HG03066 (cell line): ENCODE measurements around the gene SRPK2.
"Not testable (repeated sequence)": the region's sequence is repeated elsewhere in the genome, so short reads cannot be mapped to it uniquely, and the experiment has no call there.

Source experiments
- ATAC-seq: cut with Tn5 transposase; IDR thresholded peaks from one replicate; pipeline ENCODE4 v1.9.1; 2021; ENCODE audit warnings: low read depth; ENCODE audit not compliant: unreplicated experiment

SRPK2 gene

DNA sequence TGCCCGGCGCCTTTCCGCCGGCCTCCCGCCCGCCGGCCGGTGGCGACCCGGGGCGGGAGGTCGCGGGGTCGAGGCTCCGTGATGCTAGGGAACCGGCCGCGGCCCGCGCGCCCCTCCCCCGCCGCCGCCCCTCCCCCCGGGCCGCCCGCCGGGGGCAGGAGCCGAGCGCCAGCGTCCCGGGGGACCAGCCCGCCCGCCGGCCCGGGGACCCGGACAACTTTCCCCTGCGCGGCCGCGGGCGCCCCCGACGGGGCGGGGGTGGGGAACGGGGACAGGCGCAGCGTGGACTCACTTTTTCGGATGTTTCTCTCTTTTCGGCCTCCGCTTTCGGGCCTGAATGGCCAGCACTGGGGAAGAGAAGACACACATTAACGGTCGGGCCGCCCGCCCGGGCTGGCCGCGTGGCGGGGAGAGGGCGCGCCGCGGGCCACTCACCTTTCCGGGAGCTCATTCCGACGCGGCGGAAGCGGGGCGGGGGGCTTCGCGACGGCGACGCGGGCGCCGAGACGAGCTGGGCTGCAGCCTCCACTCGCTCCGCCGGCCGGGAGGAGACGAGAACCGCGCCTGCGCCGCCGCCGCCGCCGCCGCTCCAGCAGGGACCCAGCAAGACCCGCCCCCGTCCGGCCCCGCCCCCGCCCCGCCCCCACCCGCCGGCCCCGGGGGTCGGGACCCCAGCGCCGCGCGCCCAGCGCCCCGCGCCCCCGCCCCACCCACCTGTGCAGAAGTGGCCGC is at the start of gene SRPK2:
Gene SRPK2, minus strand, starts transcription at position 566 of the 732 bp plus-strand sequence.
- ATAC-seq, result peak; percentile 69

GRCh38 chr7:105438254-105438653 is 49.5 kb upstream of the SRPK2 start:
- ATAC-seq, result no peak

GRCh38 chr7:105437356-105437755 is 48.6 kb upstream of the SRPK2 start:
- ATAC-seq, result not testable (repeated sequence)

GRCh38 chr7:105429746-105430612 is 41.3 kb upstream of the SRPK2 start:
- no peak for ATAC-seq

DNA sequence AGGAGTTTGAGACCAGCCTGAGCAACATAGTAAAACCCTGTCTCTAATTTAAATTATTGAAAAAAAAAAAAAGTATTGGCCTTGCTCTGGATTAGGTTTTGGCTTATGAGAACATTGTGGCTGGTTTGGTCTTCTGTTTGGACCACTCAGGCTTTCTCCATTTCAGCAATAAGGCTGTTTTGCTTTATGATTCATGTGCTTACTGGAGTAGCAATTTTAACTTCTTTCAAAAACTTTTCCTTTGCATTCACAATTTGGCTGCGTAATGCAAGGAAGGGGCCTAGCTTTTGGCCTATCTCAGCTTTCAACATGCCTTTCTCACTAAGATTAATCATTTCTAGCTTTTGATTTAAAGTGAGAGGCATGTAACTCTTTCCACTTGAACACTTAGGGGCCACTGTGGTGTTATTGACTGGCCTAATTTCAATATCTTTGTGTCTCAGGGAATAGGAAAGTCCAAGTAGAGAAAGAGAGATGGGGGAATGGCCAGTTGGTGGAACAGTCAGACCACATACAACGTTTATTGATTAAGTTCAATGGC is 38.0 kb upstream of the SRPK2 start:
- no peak for ATAC-seq

- ATAC-seq, result no peak
Measured at GRCh38 chr7:105423987-105424386, 35.3 kb upstream of the SRPK2 start.

GRCh38 chr7:105413887-105414437 is 25.2 kb upstream of the SRPK2 start:
- ATAC-seq, result no peak

GRCh38 chr7:105410774-105411173 is 22.1 kb upstream of the SRPK2 start:
- not testable (repeated sequence) for ATAC-seq

DNA sequence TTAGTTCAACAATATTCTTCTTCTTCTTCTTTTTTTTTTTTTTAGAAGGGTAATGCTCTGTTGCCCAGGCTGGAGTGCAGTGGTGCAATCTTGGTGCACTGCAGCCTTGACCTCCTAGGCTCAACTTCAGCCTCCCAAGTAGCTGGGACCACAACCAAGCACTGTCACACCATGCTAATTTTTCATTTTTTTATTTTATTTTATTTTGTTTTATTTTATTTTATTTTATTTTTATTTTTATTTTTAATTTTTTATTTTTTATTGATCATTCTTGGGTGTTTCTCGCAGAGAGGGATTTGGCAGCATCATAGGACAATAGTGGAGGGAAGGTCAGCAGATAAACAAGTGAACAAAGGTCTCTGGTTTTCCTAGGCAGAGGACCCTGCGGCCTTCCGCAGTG is 21.1 kb upstream of the SRPK2 start:
- ATAC-seq, result not testable (repeated sequence)

DNA sequence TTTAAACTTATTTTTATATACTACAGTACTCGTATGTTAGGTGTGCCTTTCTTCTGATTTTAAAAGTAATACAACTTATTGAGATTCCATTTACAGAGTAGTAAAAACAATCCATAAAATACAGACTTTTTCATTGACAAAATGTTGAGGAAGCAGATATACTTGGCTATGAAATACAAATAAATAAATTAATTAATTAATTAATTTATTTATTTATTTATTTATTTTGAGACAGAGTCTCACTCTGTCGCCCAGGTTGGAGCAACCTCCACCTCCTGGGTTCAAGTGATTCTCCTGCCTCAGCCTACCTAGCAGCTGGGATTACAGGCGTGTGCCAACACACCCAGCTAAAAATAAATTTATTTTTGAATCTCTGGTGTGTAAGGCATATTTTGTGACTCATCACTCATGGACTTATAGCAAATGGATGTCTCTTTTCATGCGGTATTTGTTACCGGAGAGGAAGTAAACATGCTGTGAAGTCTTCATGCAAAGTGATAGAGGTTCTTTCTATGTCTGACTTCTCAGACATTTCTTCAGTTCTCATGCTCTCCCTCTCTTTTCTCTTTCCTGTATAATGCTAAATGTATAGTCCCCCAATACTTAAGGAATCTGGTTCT is 20.2 kb upstream of the SRPK2 start:
- ATAC-seq, result no peak

- no peak for ATAC-seq
Measured at GRCh38 chr7:105403128-105403527, 14.4 kb upstream of the SRPK2 start.

DNA sequence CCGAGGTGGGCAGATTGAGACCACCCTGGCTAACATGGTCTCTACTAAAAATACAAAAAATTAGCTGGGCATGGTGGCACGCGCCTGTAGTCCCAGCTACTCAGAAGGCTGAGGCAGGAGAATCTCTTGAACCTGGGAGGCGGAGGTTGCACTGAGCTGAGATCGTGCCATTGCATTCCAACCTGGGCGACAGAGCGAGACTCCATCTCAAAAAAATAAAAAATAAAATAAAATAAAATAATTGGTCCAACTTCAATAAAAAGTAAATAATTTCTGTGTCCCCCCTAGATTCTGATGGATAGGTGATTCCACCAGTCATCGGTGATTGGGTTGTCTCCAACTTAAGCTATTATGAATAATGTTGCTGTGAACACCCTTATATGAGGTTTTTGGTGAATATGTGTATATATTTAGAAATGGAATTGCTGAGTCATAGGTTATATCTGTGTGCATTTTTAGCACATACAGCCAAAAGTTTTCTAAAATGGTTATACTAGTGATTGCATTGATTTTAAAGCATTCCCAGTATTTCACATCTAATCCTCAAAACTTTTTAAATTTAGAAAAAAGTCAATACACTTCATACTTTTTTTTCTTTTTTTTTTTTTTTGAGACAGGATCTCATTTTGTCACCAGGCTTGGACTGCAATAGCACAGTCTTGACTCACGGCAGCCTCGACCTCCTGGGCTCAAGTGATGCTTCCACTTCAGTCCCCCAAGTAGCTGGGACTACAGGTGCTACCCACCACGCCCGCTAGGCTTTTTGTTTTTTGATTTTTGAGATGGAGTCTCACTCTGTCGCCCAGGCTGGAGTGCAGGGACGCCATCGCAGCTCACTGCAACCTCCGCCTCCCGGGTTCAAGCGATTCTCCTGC is 13.7 kb upstream of the SRPK2 start:
- no peak for ATAC-seq

GRCh38 chr7:105399043-105399725 is 10.5 kb upstream of the SRPK2 start:
- ATAC-seq, result no peak

DNA sequence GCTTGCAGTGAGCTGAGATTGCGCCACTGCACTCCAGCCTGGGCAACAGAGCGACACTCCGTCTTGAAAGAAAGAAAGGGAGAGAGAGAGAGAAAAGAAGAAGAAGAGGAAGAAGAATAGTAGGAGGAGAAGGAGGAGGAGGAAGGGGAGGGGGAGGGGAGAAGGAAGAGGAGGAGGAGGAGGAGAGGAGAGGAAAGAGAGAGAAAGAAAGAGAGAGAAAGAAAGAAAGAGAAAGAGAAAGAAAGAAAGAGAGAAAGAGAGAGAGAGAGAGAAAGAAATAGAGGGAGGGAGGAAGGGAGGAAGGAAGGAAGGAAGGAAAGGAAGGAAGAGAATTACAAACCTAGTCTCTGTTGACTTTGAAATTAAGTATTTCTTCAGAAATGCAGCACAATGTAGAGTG is 7.8 kb upstream of the SRPK2 start:
- ATAC-seq, result no peak

- ATAC-seq, result no peak
Measured at GRCh38 chr7:105391429-105391828, 2.7 kb upstream of the SRPK2 start.

GRCh38 chr7:105389889-105390288 is 1.2 kb upstream of the SRPK2 start:
- no peak for ATAC-seq

DNA sequence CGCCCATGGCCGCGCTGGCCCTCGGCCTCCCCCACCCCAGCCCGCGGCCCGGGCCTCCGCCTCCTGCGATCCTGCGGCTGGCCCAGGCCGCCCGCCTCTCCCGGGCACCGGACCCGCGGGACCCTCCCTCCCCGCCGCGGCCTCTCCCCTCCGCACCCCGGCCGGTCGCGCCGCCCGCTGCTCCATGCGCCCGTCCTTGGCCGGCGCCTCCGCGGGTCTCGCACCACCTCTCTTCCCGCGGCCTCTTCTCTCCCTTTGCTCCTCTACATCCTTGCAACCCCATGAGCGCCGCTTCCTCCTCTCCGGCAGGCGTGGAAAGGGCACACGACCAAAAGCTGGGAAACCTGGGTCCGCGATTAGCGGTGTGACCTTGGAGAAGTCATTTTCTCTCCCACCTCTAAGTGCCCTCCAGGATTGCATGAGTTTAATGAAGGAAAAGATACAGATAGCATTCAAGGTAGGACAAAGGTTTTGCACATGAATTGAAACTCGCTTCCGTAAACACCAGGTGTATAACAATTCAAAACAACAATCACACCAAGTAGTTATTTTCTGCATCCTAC is 448 bp upstream of the SRPK2 start:
- peak; percentile 32 for ATAC-seq

DNA sequence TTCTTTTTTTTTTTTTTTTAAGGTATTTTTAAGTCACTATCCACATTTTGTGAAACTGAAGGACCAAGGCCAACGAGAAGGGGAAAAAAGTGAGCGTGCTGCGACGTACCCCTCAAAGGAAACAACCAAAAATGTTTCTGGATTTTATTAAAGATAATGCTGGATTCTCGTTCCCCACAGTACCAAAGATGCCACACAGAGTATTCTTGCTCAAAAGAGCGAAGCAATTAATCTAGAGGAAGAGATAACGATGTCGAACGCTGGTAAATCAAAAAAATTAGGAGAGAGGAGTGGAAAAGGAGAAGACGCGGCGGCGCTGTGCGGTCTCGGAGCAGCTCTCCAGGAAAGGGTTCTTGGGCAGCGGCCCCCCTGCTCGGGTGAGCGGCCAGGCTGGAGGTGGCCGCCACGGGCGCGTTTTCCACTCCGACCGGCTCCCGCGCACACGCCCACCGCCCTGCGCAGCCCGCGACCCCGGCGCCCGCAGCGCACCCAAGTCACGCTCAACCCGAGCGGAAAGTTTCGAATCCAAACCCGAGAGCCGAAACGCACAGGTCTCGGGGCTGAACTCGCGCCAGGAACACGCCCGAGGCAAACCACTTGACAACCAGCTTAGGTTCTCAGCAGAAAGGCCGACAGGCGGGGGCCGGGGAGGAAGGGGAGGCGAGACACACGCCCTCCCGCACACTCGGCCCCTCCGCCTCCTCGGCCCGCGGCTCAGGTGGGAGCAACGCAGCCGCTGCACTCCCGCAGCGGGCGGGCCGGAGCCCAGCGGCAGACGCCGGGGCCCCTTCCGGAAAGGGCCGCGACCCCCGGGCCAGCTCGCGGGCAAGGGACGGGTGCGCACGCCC is 989 bp downstream of the SRPK2 start:
- ATAC-seq, result peak; percentile 41
